PFSK-1 (cell line): ENCODE results near the gene TPGS1.

Experiments
- FOXP2 ChIP-seq: optimal IDR thresholded peaks from 2 replicates; pipeline ENCODE3; 2011; ENCODE audit warnings: borderline replicate concordance, control low read depth, inconsistent platforms; ENCODE audit not compliant: insufficient read depth; ENCODE audit errors: extremely low read length, extremely low read depth
- POLR2AphosphoS5 ChIP-seq: IDR thresholded peaks from 2 replicates; pipeline ENCODE4 v1.6.1; 2012; ENCODE audit warnings: low read depth, mild to moderate bottlenecking, control low read depth, low read length, moderate library complexity
- REST ChIP-seq, 2 experiments: IDR thresholded peaks; 2 replicates each; pipeline versions ENCODE4 v1.6.1 to v1.8.0; 2011 to 2012; ENCODE audit warnings: low read depth in 2 of 2, low read length in 2 of 2, control low read depth in 1 of 2, inconsistent platforms in 1 of 2, mild to moderate bottlenecking in 1 of 2, moderate library complexity in 1 of 2; ENCODE audit not compliant: insufficient read depth in 1 of 2
- SIN3A ChIP-seq: IDR thresholded peaks from 2 replicates; pipeline ENCODE4 v1.6.1; 2012; ENCODE audit warnings: mild to moderate bottlenecking, low read length, moderate library complexity, borderline replicate concordance; ENCODE audit not compliant: insufficient read depth
- TAF1 ChIP-seq: IDR thresholded peaks from 2 replicates; pipeline ENCODE4 v1.6.1; 2012; ENCODE audit warnings: low read length, control low read depth, borderline replicate concordance; ENCODE audit not compliant: insufficient read depth

Gene TPGS1

GRCh38 chr19:532561-533363 is 25.5 kb downstream of the TPGS1 start:
- TF ChIP-seq SIN3A = peak; percentile 68; the same call in 1 of the 2 replicates
- TF ChIP-seq REST (IDR thresholded peaks at IDR 0.05; ENCODE audit: insufficient read depth in 1 of 2, low read depth in 2 of 2, low read length in 2 of 2) = no peak
- TF ChIP-seq TAF1 = no peak
- peak; percentile 28 for TF ChIP-seq FOXP2
- TF ChIP-seq POLR2AphosphoS5 = no peak

- TF ChIP-seq POLR2AphosphoS5 (no peak), FOXP2 (no peak), REST (IDR thresholded peaks at IDR 0.05; ENCODE audit: insufficient read depth in 1 of 2, low read depth in 2 of 2, low read length in 2 of 2) (no peak), TAF1 (no peak), SIN3A (no peak)
These were observed 26.2 kb downstream of the TPGS1 start for GRCh38 chr19:533364-534058.

GRCh38 chr19:534088-534487 is 26.8 kb downstream of the TPGS1 start:
- TF ChIP-seq REST (IDR thresholded peaks at IDR 0.05; ENCODE audit: insufficient read depth in 1 of 2, low read depth in 2 of 2, low read length in 2 of 2) = no peak

- no peak for TF ChIP-seq POLR2AphosphoS5
- TF ChIP-seq SIN3A = no peak
- no peak for TF ChIP-seq TAF1
- no peak for TF ChIP-seq FOXP2
- TF ChIP-seq REST (IDR thresholded peaks at IDR 0.05; ENCODE audit: insufficient read depth in 1 of 2, low read depth in 2 of 2, low read length in 2 of 2) = no peak
These were observed 27.9 kb downstream of the TPGS1 start for GRCh38 chr19:535017-535835.
